Activated gamma-delta T cell treated with Interleukin-2 at 50 U/mL for 16 hours (primary cell): ENCODE data around the gene PDSS2.
"Not testable (repeated sequence)": the region's sequence is repeated elsewhere in the genome, so short reads cannot be mapped to it uniquely, and the experiment has no call there.

Experiments used
- DNase-seq: peaks from one replicate; pipeline ENCODE4 v3.0.0-alpha.2; 2020

The PDSS2 gene

GRCh38 chr6:107207251-107207873, 252.0 kb downstream of the PDSS2 start:
- no peak for DNase-seq

- no peak for DNase-seq
These were observed 254.0 kb downstream of the PDSS2 start for GRCh38 chr6:107205058-107205998.

GRCh38 chr6:107202876-107203468, 256.4 kb downstream of the PDSS2 start:
- no peak for DNase-seq

- DNase-seq, result no peak
These were observed 260.5 kb downstream of the PDSS2 start for GRCh38 chr6:107198631-107199416.

GRCh38 chr6:107196152-107196551, 263.2 kb downstream of the PDSS2 start:
- DNase-seq, result no peak

GRCh38 chr6:107194723-107195122, 264.6 kb downstream of the PDSS2 start:
- not testable (repeated sequence) for DNase-seq

- no peak for DNase-seq
These were observed 266.5 kb downstream of the PDSS2 start for GRCh38 chr6:107192830-107193229.

GRCh38 chr6:107187630-107188029, 271.7 kb downstream of the PDSS2 start:
- DNase-seq, result no peak

GRCh38 chr6:107186047-107186446, 273.3 kb downstream of the PDSS2 start:
- no peak for DNase-seq

- no peak for DNase-seq
These were observed 273.9 kb downstream of the PDSS2 start for GRCh38 chr6:107185391-107185970.

GRCh38 chr6:107184435-107184834, 274.9 kb downstream of the PDSS2 start:
- DNase-seq, result no peak

GRCh38 chr6:107180099-107180498, 279.3 kb downstream of the PDSS2 start:
- DNase-seq, result no peak

- DNase-seq, result no peak
These were observed 280.4 kb downstream of the PDSS2 start for GRCh38 chr6:107179004-107179403.

- DNase-seq, result no peak
These were observed 285.6 kb downstream of the PDSS2 start for GRCh38 chr6:107173779-107174178.

GRCh38 chr6:107171513-107171912, 287.9 kb downstream of the PDSS2 start:
- DNase-seq, result no peak

GRCh38 chr6:107164299-107164698, 295.1 kb downstream of the PDSS2 start:
- DNase-seq, result not testable (repeated sequence)

- DNase-seq, result no peak
These were observed 297.8 kb downstream of the PDSS2 start for GRCh38 chr6:107161521-107161920.

- DNase-seq, result no peak
These were observed 302.7 kb downstream of the PDSS2 start for GRCh38 chr6:107156617-107157016.

- no peak for DNase-seq
These were observed 304.6 kb downstream of the PDSS2 start for GRCh38 chr6:107154801-107155160.

GRCh38 chr6:107154131-107154800, 305.1 kb downstream of the PDSS2 start:
- DNase-seq, result no peak

GRCh38 chr6:107152638-107153430, 306.5 kb downstream of the PDSS2 start:
- DNase-seq, result no peak
